H1 (cell line): ENCODE results near the gene HIVEP3.

Source experiments
- FOSL1 ChIP-seq: IDR thresholded peaks from 2 replicates; pipeline ENCODE4 v1.6.1; 2011; ENCODE audit warnings: mild to moderate bottlenecking, low read depth, low read length, moderate library complexity; ENCODE audit not compliant: insufficient read depth
- HDAC6 ChIP-seq: IDR thresholded peaks from one replicate; pipeline ENCODE4 v1.7.1; 2012; ENCODE audit warnings: low read depth, mild to moderate bottlenecking, inconsistent platforms, low read length, moderate library complexity
- NRF1 ChIP-seq: IDR thresholded peaks from 2 replicates; pipeline ENCODE4 v1.6.1; 2011; ENCODE audit warnings: mild to moderate bottlenecking, low read depth, low read length, improper control_type of control experiment
- RFX5 ChIP-seq: IDR thresholded peaks from 2 replicates; pipeline ENCODE4 v1.6.1; 2011; ENCODE audit warnings: low read depth, low read length, improper control_type of control experiment, borderline replicate concordance
- SRF ChIP-seq: IDR thresholded peaks from 2 replicates; pipeline ENCODE4 v1.6.1; 2011; ENCODE audit warnings: mild to moderate bottlenecking, low read depth, low read length, moderate library complexity
- SUZ12 ChIP-seq: fragments of 200-600 bp; sonication (generic); IDR thresholded peaks from 2 replicates; pipeline ENCODE4 v1.6.1; 2012; ENCODE audit warnings: mild to moderate bottlenecking, inconsistent platforms, low read length, moderate library complexity, mixed read lengths
- TAF1 ChIP-seq: IDR thresholded peaks from 2 replicates; pipeline ENCODE4 v1.6.1; 2011; ENCODE audit warnings: mild to moderate bottlenecking, low read depth, low read length
- TF ChIP-seq, protein P1 (sequence below), 3 experiments: IDR thresholded peaks; 1 replicate in 2 of 3; 2 replicates in 1 of 3; pipeline versions ENCODE4 v1.5.1 to v1.6.1; 2011; ENCODE audit warnings: low read length in 3 of 3, mild to moderate bottlenecking in 3 of 3, inconsistent platforms in 2 of 3, low read depth in 1 of 3, moderate library complexity in 1 of 3; ENCODE audit not compliant: insufficient read depth in 1 of 3; ENCODE audit errors: control extremely low read depth in 1 of 3
- TF ChIP-seq, protein P2 (sequence below): IDR thresholded peaks from 2 replicates; pipeline ENCODE4 v1.6.1; 2011; ENCODE audit warnings: low read depth, mild to moderate bottlenecking, low read length; ENCODE audit not compliant: insufficient read depth
- TF ChIP-seq, protein P3 (sequence below): IDR thresholded peaks from 2 replicates; pipeline ENCODE4 v1.6.1; 2011; ENCODE audit warnings: low read length, improper control_type of control experiment
- TF ChIP-seq, protein P4 (sequence below): IDR thresholded peaks from 2 replicates; pipeline ENCODE4 v1.6.1; 2012; ENCODE audit warnings: inconsistent platforms
- TF ChIP-seq, protein P5 (sequence below): IDR thresholded peaks from 2 replicates; pipeline ENCODE4 v1.6.1; 2012; ENCODE audit warnings: inconsistent platforms

DNA sequence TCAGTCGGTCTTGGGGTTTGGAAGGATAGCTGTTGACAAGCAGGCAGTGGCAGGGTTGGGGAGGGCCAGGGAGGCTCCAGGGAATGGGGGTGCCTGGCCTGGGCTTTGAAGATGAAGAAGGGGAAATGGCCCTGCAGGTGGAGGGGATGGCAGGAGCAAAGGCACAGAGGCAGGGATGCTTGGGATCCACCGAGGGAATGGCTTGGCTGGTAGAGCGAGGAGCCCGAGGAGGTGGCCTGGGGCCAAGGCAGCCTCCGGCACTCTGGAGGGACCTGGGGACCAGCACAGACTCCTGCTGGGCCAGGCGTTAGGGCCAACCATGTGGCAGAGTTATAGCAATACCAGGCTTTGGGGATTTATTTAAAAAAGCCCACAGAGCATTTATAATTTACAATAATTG lies 371.4 kb downstream of the HIVEP3 start:
- TF ChIP-seq SRF (no peak), FOSL1 (no peak), HDAC6 (no peak), SUZ12 (no peak), TAF1 (no peak), NRF1 (no peak), RFX5 (no peak)
- TF ChIP-seq, protein P1, sequence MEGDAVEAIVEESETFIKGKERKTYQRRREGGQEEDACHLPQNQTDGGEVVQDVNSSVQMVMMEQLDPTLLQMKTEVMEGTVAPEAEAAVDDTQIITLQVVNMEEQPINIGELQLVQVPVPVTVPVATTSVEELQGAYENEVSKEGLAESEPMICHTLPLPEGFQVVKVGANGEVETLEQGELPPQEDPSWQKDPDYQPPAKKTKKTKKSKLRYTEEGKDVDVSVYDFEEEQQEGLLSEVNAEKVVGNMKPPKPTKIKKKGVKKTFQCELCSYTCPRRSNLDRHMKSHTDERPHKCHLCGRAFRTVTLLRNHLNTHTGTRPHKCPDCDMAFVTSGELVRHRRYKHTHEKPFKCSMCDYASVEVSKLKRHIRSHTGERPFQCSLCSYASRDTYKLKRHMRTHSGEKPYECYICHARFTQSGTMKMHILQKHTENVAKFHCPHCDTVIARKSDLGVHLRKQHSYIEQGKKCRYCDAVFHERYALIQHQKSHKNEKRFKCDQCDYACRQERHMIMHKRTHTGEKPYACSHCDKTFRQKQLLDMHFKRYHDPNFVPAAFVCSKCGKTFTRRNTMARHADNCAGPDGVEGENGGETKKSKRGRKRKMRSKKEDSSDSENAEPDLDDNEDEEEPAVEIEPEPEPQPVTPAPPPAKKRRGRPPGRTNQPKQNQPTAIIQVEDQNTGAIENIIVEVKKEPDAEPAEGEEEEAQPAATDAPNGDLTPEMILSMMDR (IDR thresholded peaks at IDR 0.05; ENCODE audit: control extremely low read depth in 1 of 3, insufficient read depth in 1 of 3, low read depth in 1 of 3, low read length in 3 of 3), result no peak
- TF ChIP-seq, protein P2, sequence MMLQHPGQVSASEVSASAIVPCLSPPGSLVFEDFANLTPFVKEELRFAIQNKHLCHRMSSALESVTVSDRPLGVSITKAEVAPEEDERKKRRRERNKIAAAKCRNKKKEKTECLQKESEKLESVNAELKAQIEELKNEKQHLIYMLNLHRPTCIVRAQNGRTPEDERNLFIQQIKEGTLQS, result no peak
- TF ChIP-seq, protein P3, sequence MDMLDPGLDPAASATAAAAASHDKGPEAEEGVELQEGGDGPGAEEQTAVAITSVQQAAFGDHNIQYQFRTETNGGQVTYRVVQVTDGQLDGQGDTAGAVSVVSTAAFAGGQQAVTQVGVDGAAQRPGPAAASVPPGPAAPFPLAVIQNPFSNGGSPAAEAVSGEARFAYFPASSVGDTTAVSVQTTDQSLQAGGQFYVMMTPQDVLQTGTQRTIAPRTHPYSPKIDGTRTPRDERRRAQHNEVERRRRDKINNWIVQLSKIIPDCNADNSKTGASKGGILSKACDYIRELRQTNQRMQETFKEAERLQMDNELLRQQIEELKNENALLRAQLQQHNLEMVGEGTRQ, result no peak
- TF ChIP-seq, protein P4, sequence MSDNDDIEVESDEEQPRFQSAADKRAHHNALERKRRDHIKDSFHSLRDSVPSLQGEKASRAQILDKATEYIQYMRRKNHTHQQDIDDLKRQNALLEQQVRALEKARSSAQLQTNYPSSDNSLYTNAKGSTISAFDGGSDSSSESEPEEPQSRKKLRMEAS, result no peak
- TF ChIP-seq, protein P5, sequence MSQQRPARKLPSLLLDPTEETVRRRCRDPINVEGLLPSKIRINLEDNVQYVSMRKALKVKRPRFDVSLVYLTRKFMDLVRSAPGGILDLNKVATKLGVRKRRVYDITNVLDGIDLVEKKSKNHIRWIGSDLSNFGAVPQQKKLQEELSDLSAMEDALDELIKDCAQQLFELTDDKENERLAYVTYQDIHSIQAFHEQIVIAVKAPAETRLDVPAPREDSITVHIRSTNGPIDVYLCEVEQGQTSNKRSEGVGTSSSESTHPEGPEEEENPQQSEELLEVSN, result no peak
